Ectodermal cell (in vitro differentiated cells): ENCODE results near the gene ANKHD1.
A peak's percentile ranks its signal among the peaks of the same experiment; 100 is the strongest.

ENCODE experiments used
- H3K27ac ChIP-seq: 2 replicates; pipeline ENCODE4 v1.7.0; 2013; ENCODE audit warnings: mild to moderate bottlenecking, low read depth, low read length; ENCODE audit not compliant: insufficient read depth, poor library complexity, severe bottlenecking
- H3K27me3 ChIP-seq: 2 replicates; pipeline ENCODE4 v1.7.0; 2013; ENCODE audit warnings: mild to moderate bottlenecking, low read length; ENCODE audit not compliant: insufficient read depth, control insufficient read depth, poor library complexity, severe bottlenecking
- H3K36me3 ChIP-seq: one replicate; pipeline ENCODE4 v1.7.0; 2013; ENCODE audit warnings: low read length; ENCODE audit not compliant: control insufficient read depth, insufficient read depth
- H3K4me1 ChIP-seq: one replicate; pipeline ENCODE4 v1.7.0; 2013; ENCODE audit warnings: low read length; ENCODE audit not compliant: control insufficient read depth, insufficient read depth
- H3K4me3 ChIP-seq: 2 replicates; pipeline ENCODE4 v1.7.0; 2013; ENCODE audit warnings: low read depth, low read length, control low read depth; ENCODE audit not compliant: insufficient read depth
- H3K9me3 ChIP-seq: 2 replicates; pipeline ENCODE4 v1.7.0; 2013; ENCODE audit warnings: mild to moderate bottlenecking, low read length, moderate library complexity; ENCODE audit not compliant: control insufficient read depth
- WGBS, 2 experiments: methylation state at CpG; one replicate each; pipeline ENCODE4 v1.1.7; 2013; ENCODE audit warnings: missing lambda C conversion rate in 2 of 2; 5-methylcytosine and 5-hydroxymethylcytosine counted together

Gene ANKHD1

DNA sequence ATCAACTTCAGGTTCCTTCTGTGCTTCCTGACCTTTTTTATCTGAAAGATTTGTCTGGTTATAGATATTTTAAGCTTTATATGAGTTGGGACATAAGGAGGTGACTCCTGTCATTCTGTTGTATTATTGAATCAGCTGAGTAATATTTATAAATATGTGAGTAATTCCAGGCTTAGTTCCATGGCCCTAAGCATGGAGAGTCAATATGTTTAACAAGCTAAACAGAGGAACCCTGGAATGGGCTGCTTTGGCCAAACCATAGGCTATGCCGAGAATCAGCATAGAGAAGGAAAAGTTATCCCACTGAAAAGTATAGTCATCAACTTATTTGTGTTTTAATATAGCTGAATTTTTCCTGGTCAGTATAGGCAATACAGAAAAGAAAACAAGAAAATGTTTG lies 138.6 kb downstream of the ANKHD1 start:
- H3K36me3 ChIP-seq: peaks cover 39% of the 10 kb centered on the region

GRCh38 chr5:140542972-140543371 lies 141.3 kb downstream of the ANKHD1 start:
- Histone ChIP-seq H3K27me3 (no peaks in the 10 kb centered on the region), H3K4me3 (no peak overlapping the region), H3K4me1 (peaks cover 13% of the 10 kb centered on the region), H3K27ac (no peak overlapping the region), H3K36me3 (peaks cover 30% of the 10 kb centered on the region), H3K9me3 (no peaks in the 10 kb centered on the region)
- WGBS, 2 experiments: 98% methylated on average over 5 of the region's 5 CpGs

More for the DNA sequence above, 138.6 kb downstream of the ANKHD1 start:
- no peaks in the 10 kb centered on the region for H3K27me3 ChIP-seq
- 80 to 93% methylated on average over 1 of the region's 1 CpG for WGBS, 2 experiments
- H3K4me1 ChIP-seq: no peaks in the 10 kb centered on the region
- no peak overlapping the region for H3K4me3 ChIP-seq
- H3K9me3 ChIP-seq: no peaks in the 10 kb centered on the region
- H3K27ac ChIP-seq: no peak overlapping the region

DNA sequence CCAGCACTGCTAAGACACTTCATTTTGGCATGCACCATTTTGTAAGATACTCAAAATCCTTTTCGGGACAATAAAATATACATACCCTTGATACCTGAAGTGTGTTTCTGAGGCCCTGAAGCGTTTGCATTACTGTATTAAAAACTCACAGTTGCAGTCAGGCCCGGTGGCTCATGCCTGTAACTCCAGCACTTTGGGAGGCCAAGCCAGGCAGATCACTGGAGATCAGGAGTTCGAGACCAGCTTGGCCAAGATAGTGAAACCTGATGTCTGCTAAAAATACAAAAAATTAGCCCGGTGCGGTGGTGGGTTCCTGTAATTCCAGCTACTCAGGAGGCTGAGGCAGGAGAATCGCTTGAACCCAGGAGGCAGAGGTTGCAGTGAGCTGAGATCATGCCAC lies 143.4 kb downstream of the ANKHD1 start:
- no peaks in the 10 kb centered on the region for H3K9me3 ChIP-seq
- H3K4me1 ChIP-seq: peaks cover 23% of the 10 kb centered on the region
- H3K4me3 ChIP-seq: no peak overlapping the region
- WGBS, 2 experiments: 94 to 95% methylated on average over 7 of the region's 7 CpGs
- no peak overlapping the region for H3K27ac ChIP-seq
- no peaks in the 10 kb centered on the region for H3K27me3 ChIP-seq
- H3K36me3 ChIP-seq: peaks cover 33% of the 10 kb centered on the region

DNA sequence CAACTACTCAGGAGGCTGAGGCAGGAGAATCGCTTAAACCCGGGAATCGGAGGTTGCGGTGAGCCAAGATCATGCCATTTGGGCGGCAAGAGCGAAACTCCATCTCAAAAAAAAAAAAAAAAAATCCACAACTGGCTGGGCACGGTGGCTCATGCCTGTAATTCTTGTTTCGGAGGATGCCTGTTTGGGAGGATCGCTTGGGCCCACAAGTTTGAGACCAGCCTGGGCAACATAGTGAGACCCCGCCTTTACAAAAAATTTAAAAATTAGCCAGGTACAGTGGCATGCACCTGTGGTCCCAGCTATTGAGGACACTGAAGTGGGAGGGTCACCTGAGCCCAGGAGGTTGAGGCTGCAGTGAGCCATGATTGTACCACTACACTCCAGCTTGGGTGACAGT lies 144.0 kb downstream of the ANKHD1 start:
- no peak overlapping the region for H3K4me3 ChIP-seq
- no peaks in the 10 kb centered on the region for H3K27me3 ChIP-seq
- H3K9me3 ChIP-seq: no peaks in the 10 kb centered on the region
- H3K36me3 ChIP-seq: peaks cover 34% of the 10 kb centered on the region
- 91 to 94% methylated on average over 10 of the region's 10 CpGs for WGBS, 2 experiments
- H3K27ac ChIP-seq: no peak overlapping the region
- peaks cover 23% of the 10 kb centered on the region for H3K4me1 ChIP-seq

GRCh38 chr5:140546851-140547507 lies 145.3 kb downstream of the ANKHD1 start:
- no peaks in the 10 kb centered on the region for H3K27me3 ChIP-seq
- peak overlapping the region; percentile 39 for H3K4me3 ChIP-seq
- 71% methylated on average over 13 of the region's 13 CpGs for WGBS, 2 experiments
- H3K27ac ChIP-seq: peak overlapping the region; percentile 71
- H3K36me3 ChIP-seq: peaks cover 30% of the 10 kb centered on the region
- peaks cover 23% of the 10 kb centered on the region for H3K4me1 ChIP-seq
- no peaks in the 10 kb centered on the region for H3K9me3 ChIP-seq

GRCh38 chr5:140547508-140548299 lies 146.1 kb downstream of the ANKHD1 start, which contains the start of gene EIF4EBP3:
EIF4EBP3 (plus strand) TSS chr5:140547662; CDS start chr5:140547738, 76 bp downstream.
- 5% methylated on average over 52 of the region's 52 CpGs for WGBS, 2 experiments
- H3K4me3 ChIP-seq: peak within 1 kb of the TSS; percentile 39
- peaks cover 30% of the 10 kb centered on the region for H3K36me3 ChIP-seq
- H3K27ac ChIP-seq: peak within 1 kb of the TSS; percentile 83
- H3K27me3 ChIP-seq: no peaks in the 10 kb centered on the region
- no peaks in the 10 kb centered on the region for H3K9me3 ChIP-seq
- H3K4me1 ChIP-seq: peaks cover 23% of the 10 kb centered on the region

DNA sequence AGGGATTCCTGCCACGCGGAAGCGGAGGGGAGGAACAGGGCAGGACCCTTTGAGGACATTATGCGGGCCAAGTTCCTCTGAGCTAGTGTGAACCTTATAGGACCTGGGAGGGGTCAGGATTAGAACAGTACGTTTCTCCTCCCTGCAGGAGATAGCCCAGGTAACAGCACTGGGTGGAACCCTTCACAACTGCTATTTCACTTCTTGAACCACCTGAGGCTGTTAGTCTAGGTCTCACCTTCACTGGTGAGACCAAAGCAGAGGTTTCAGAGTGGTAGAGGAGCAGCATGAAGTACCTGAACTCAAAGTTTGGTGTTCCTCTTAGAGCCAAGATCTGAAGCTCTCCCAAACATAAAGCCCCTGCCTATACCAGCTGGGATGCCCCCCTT lies 146.7 kb downstream of the ANKHD1 start:
- H3K27ac ChIP-seq: peak overlapping the region; percentile 83
- no peaks in the 10 kb centered on the region for H3K9me3 ChIP-seq
- H3K27me3 ChIP-seq: no peaks in the 10 kb centered on the region
- peaks cover 23% of the 10 kb centered on the region for H3K4me1 ChIP-seq
- 33 to 37% methylated on average over 5 of the region's 5 CpGs for WGBS, 2 experiments
- H3K36me3 ChIP-seq: peaks cover 30% of the 10 kb centered on the region
- peak overlapping the region; percentile 39 for H3K4me3 ChIP-seq

- 92% methylated on average over 7 of the region's 7 CpGs for WGBS, 2 experiments
- Histone ChIP-seq H3K27ac (no peak overlapping the region), H3K27me3 (no peaks in the 10 kb centered on the region), H3K36me3 (peaks cover 30% of the 10 kb centered on the region), H3K4me3 (no peak overlapping the region), H3K4me1 (peaks cover 23% of the 10 kb centered on the region), H3K9me3 (no peaks in the 10 kb centered on the region)
Observed at GRCh38 chr5:140548791-140549190, 147.2 kb downstream of the ANKHD1 start.

- 95 to 99% methylated on average over 3 of the region's 3 CpGs for WGBS, 2 experiments
- no peak overlapping the region for H3K4me3 ChIP-seq
- H3K27me3 ChIP-seq: no peaks in the 10 kb centered on the region
- no peaks in the 10 kb centered on the region for H3K9me3 ChIP-seq
- peaks cover 26% of the 10 kb centered on the region for H3K36me3 ChIP-seq
- H3K27ac ChIP-seq: no peak overlapping the region
- peaks cover 23% of the 10 kb centered on the region for H3K4me1 ChIP-seq
Observed at GRCh38 chr5:140549237-140550144, 147.9 kb downstream of the ANKHD1 start.
